NCI-H2227 (cell line): ENCODE data around the gene ITPK1.

ENCODE experiments used
- DNase-seq: peaks from one replicate; lab custom pipeline; 2025; ENCODE audit not compliant: unreplicated experiment; lab: John Stamatoyannopoulos, UW

The ITPK1 gene

GRCh38 chr14:92974541-92975345, 141.0 kb downstream of the ITPK1 start:
- DNase-seq, result no peak

GRCh38 chr14:92973798-92974372, 141.8 kb downstream of the ITPK1 start:
- DNase-seq, result no peak

GRCh38 chr14:92973261-92973797, 142.4 kb downstream of the ITPK1 start:
- DNase-seq, result peak; percentile 11

- no peak for DNase-seq
These were observed 144.0 kb downstream of the ITPK1 start for GRCh38 chr14:92971601-92972180.

DNA sequence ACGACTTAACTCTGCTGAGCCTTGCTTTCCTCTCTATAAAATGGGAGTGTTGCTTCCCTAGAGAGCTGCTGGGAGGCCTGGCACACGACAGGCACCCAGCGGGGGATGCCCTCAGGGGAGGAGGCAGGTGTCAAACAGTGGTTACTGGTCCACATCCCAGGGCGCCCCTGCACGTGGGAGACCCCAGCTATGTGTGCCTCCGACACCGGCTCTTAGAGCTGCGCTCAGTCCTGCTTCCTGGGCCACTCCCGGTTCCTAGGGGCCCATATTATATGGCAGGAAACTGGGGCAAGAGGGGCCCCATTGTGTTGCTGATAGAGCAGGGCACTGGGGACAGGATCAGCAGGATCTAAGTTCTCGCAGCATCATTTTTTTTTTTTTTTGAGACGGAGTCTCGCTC, 145.5 kb downstream of the ITPK1 start:
- DNase-seq, result no peak

DNA sequence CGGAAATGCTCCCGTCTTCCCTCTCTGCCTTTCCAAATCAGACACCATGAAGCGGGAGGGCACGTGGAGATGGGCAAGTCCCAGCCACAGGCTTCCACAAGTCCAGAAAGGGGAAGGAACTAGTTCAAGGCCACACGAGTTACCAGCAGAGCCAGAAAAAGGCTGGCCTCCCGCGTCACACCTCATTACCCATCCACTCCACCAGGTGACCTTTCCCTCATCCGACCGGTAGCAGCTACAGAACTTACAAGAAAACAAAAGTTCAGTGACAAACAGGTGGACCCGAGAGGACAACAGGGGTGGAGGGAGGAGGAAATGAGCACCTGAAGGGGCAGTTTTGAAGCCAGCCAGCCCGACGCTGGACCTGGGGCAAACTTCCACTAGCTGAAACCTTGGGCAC, 145.9 kb downstream of the ITPK1 start:
- no peak for DNase-seq

- DNase-seq, result no peak
These were observed 146.3 kb downstream of the ITPK1 start for GRCh38 chr14:92969430-92969829.

GRCh38 chr14:92968291-92969020, 147.3 kb downstream of the ITPK1 start:
- no peak for DNase-seq

GRCh38 chr14:92967346-92967926, 148.3 kb downstream of the ITPK1 start:
- no peak for DNase-seq

GRCh38 chr14:92965281-92965680, 150.4 kb downstream of the ITPK1 start:
- DNase-seq, result no peak

DNA sequence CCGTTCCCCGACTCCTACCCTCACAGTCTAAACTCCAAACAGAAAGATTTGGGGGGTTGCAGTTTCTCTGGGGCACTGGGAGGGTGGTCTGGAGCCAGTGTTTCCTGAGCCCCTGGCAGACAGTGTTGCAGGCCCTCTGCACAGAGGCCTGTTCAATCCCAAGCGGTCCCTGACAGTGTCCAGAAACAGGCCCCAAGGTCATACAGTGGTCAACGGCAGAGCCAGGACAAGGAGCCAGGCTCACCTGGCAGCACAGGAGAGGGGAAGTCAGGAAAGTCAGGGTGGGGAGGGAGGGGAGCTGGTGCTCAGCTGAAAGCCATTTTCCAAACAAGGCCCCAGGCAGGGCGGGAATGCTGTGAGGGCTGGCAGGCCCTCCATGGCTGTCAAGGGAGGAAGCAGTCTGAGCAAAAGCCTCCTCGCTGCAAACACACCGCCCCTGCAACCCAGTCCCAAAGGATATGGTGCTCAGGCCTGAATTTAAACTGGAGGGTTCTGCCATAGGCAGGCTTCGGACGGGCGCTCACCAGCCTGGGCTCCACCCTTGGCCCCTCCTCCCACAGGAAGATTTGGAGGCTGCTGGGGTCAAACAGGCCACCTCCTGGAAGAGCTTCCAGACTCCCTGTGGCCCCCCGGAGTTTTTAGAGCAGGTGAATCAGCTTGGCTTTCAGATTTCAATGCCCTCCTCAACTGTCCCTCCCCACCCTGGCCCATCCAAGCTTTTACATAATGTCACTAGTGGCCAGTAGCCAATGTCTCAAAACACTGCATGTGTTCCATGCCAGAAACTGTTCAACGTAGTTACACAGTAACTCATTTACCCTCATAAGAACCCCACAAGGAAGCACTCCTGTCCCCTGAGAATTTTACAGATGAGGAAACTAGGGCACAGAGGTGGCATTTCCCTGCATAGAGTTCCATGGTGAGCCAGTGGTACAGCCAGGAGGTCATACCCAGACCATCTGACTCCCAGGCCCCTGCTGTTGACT, 151.3 kb downstream of the ITPK1 start:
- DNase-seq, result no peak

- DNase-seq, result no peak
These were observed 152.2 kb downstream of the ITPK1 start for GRCh38 chr14:92963301-92964123.

DNA sequence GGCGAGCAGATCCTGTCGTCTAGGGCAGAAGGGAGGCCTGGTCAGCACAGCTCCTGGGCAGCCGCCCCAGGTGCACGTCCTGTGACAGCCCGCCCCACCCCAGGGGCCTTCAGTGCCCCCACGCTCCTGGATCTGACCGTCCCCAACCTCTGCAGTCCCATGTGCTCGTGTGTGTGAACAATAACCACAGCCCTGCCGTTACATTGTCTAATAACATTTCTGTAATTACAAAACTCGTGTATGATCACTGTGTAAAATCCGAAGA, 153.0 kb downstream of the ITPK1 start:
- DNase-seq, result no peak

GRCh38 chr14:92962031-92962830, 153.5 kb downstream of the ITPK1 start:
- no peak for DNase-seq

DNA sequence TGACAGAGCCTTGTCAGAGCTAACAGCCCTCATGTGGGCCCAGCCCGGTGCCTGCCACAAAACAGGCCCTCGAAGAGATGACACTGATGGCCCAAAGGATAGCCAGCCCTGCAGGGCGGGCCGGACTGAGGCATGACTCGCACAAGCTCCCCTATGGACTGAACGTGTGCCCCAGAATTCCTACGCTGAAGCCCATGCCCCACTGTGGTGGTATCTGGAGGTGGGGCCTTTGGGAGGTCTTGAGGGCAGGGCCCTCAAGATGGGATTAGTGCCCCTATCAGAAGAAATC, 154.2 kb downstream of the ITPK1 start:
- DNase-seq, result no peak

- no peak for DNase-seq
These were observed 154.8 kb downstream of the ITPK1 start for GRCh38 chr14:92960706-92961566.

DNA sequence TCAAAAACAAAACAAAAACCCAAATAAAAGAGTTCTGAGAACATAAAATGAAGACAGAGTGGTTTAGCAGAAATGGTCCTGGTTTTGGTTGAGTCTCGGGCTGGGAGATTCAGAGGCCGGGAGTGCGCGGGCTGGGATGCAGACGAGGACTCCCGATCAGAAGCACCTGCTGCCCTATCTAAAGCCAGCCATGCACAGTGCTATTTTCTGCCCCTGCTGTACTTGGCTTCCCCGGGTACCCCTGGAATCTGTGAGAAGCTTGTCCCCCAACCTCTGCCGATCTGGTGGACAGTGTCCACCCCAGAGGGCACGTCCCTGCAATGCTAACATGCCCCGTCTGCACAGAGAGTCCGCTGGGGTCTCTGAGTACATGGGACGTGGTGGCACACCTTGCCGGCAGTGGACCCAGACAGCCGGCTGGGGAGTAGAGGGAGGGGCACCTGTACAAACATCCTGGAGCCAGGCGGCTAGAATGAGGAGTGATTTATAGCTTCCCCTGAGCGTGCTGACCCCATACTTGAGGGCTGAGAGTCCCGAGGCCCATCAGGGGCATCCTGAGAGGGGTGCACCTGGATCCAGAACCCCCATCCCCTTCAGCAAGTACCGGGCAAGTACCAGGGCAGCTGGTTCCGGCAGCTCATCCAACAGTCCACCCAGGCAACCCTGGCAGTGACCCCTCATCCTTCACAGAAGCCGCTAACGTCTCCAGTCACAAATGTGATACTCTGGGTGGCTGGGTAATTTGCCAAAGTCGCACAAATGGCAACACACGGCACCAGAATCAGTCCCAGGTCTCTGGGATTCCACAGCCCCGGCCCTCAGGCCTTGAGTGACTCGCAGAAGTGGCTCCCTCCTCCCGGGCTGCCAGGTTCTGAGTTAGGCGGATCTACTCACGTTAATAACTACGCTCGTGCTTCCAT, 155.7 kb downstream of the ITPK1 start:
- DNase-seq, result peak; percentile 34
